Measurements from ENCODE around the gene KCNJ5.

Gene KCNJ5

GRCh38 chr11:128872094-128872493 is 19.1 kb upstream of the KCNJ5 start:
- no peak for DNase-seq

GRCh38 chr11:128872594-128872993 is 18.6 kb upstream of the KCNJ5 start:
- no peak for DNase-seq

- peak; percentile 64 for DNase-seq
Observed at GRCh38 chr11:128874427-128874826, 16.7 kb upstream of the KCNJ5 start.

GRCh38 chr11:128876133-128876650 is 15.0 kb upstream of the KCNJ5 start:
- no peak for DNase-seq

GRCh38 chr11:128877726-128878125 is 13.4 kb upstream of the KCNJ5 start:
- no peak for DNase-seq

GRCh38 chr11:128878455-128878854 is 12.7 kb upstream of the KCNJ5 start:
- DNase-seq, result no peak

GRCh38 chr11:128879817-128880216 is 11.3 kb upstream of the KCNJ5 start:
- no peak for DNase-seq

GRCh38 chr11:128881221-128881620 is 9.9 kb upstream of the KCNJ5 start:
- DNase-seq, result no peak

GRCh38 chr11:128882451-128882850 is 8.7 kb upstream of the KCNJ5 start:
- DNase-seq, result no peak

- no peak for DNase-seq
Observed at GRCh38 chr11:128884054-128884453, 7.1 kb upstream of the KCNJ5 start.

GRCh38 chr11:128884703-128885338 is 6.3 kb upstream of the KCNJ5 start:
- peak; percentile 50 for DNase-seq

GRCh38 chr11:128886406-128887124 is 4.6 kb upstream of the KCNJ5 start:
- no peak for DNase-seq

- no peak for DNase-seq
Observed at GRCh38 chr11:128888034-128888985, 2.8 kb upstream of the KCNJ5 start.

GRCh38 chr11:128889657-128890213 is 1.4 kb upstream of the KCNJ5 start:
- DNase-seq, result no peak

GRCh38 chr11:128890216-128890542 is 977 bp upstream of the KCNJ5 start:
- no peak for DNase-seq

- DNase-seq, result no peak
Observed at GRCh38 chr11:128891913-128892398, 800 bp downstream of the KCNJ5 start.

GRCh38 chr11:128892866-128893565 is 1.9 kb downstream of the KCNJ5 start:
- no peak for DNase-seq

GRCh38 chr11:128893578-128894285 is 2.6 kb downstream of the KCNJ5 start:
- DNase-seq, result no peak

- DNase-seq, result no peak
Observed at GRCh38 chr11:128894286-128894681, 3.1 kb downstream of the KCNJ5 start.

GRCh38 chr11:128894685-128895084 is 3.5 kb downstream of the KCNJ5 start:
- no peak for DNase-seq

GRCh38 chr11:128895526-128895925 is 4.4 kb downstream of the KCNJ5 start:
- no peak for DNase-seq
